ENCODE results near the gene LAMC1.

DNA sequence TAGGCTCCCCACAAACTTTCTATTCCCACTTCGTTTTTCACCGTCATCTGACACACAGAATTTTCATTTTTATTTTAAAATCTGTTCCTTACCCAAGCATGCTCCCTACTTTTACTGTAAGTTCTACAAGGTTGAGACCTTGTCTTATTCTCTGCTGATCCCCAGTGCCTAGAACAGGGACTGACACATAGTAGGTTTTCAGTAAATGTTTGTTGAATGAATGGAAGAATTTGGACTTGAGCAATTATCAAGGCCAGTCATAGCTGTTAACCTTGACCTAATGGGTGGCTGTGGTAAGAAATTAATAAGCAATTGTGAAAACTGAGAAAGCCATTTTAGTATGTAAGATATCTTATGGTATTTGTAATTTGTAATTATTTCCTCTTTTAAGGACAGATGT lies 71.1 kb downstream of the LAMC1 start:
- no peak for TF ChIP-seq EZH2 (IDR thresholded peaks at IDR 0.05; ENCODE audit: insufficient read depth, poor library complexity, severe bottlenecking)
- no peak for TF ChIP-seq EZH2phosphoT487 (IDR thresholded peaks at IDR 0.05; ENCODE audit: insufficient read depth, low read depth)
